ENCODE data around the gene HACD2. TPM values are rescaled to one million over a fixed set of nuclear protein-coding genes. Genes with fewer than 3 reads are reported as not detected.

HACD2 gene
- polyA plus RNA-seq, 4 donors, result 15.1 to 51.3 (median 22.7) TPM

GRCh38 chr3:123447749-123448517 lies 136.9 kb downstream of the HACD2 start:
- H3K4me1 ChIP-seq (ENCODE audit: control insufficient read depth in 3 of 3, insufficient read depth in 2 of 3, low read depth in 1 of 3, low read length in 2 of 3), result peaks cover 0 to 23% (median 0%) of the 10 kb centered on the region in 3 donors
- peaks cover 0 to 3% (median 0%) of the 10 kb centered on the region in 3 donors for H3K36me3 ChIP-seq (ENCODE audit: control insufficient read depth in 3 of 3, insufficient read depth in 2 of 3, low read depth in 1 of 3, low read length in 3 of 3)
- WGBS, 3 donors, result 14 to 24% (median 20%) methylated on average over 67 to 110 of the region's 110 CpGs
- no peak for FAIRE-seq
- peaks cover 14 to 26% (median 16%) of the 10 kb centered on the region in 3 donors for H3K27me3 ChIP-seq (ENCODE audit: control insufficient read depth in 3 of 3, insufficient read depth in 3 of 3, low read length in 3 of 3)
- no peaks in the 10 kb centered on the region for H3K9me3 ChIP-seq (ENCODE audit: control insufficient read depth in 2 of 2, insufficient read depth in 1 of 2, low read depth in 1 of 2, low read length in 1 of 2)
- peak overlapping the region in 1 of 3 donors; percentile 48 for H3K27ac ChIP-seq (ENCODE audit: low read depth in 1 of 3, low read length in 2 of 3)
- peak overlapping the region; percentile 19 to 57 (median 41) for H3K4me3 ChIP-seq (ENCODE audit: low read depth in 1 of 3, low read length in 3 of 3)
- DNase-seq, result peak; percentile 17 to 76

GRCh38 chr3:123447416-123447748 lies 137.5 kb downstream of the HACD2 start:
- peaks cover 0 to 5% (median 0%) of the 10 kb centered on the region in 3 donors for H3K36me3 ChIP-seq (ENCODE audit: control insufficient read depth in 3 of 3, insufficient read depth in 2 of 3, low read depth in 1 of 3, low read length in 3 of 3)
- H3K27me3 ChIP-seq (ENCODE audit: control insufficient read depth in 3 of 3, insufficient read depth in 3 of 3, low read length in 3 of 3), result peaks cover 14 to 26% (median 16%) of the 10 kb centered on the region in 3 donors
- no peaks in the 10 kb centered on the region for H3K9me3 ChIP-seq (ENCODE audit: control insufficient read depth in 2 of 2, insufficient read depth in 1 of 2, low read depth in 1 of 2, low read length in 1 of 2)
- no peak for DNase-seq
- WGBS, 3 donors, result 88 to 95% (median 95%) methylated on average over 27 of the region's 27 CpGs
- peaks cover 0 to 23% (median 0%) of the 10 kb centered on the region in 3 donors for H3K4me1 ChIP-seq (ENCODE audit: control insufficient read depth in 3 of 3, insufficient read depth in 2 of 3, low read depth in 1 of 3, low read length in 2 of 3)
- FAIRE-seq, result no peak
- peak overlapping the region in 1 of 3 donors; percentile 20 for H3K4me3 ChIP-seq (ENCODE audit: low read depth in 1 of 3, low read length in 3 of 3)
- peak overlapping the region in 1 of 3 donors; percentile 39 for H3K27ac ChIP-seq (ENCODE audit: low read depth in 1 of 3, low read length in 2 of 3)

GRCh38 chr3:123446610-123447109 lies 138.2 kb downstream of the HACD2 start:
- Histone ChIP-seq H3K36me3 (ENCODE audit: control insufficient read depth in 3 of 3, insufficient read depth in 2 of 3, low read depth in 1 of 3, low read length in 3 of 3) (peaks cover 0 to 5% (median 0%) of the 10 kb centered on the region in 3 donors), H3K4me1 (ENCODE audit: control insufficient read depth in 3 of 3, insufficient read depth in 2 of 3, low read depth in 1 of 3, low read length in 2 of 3) (peaks cover 0 to 23% (median 0%) of the 10 kb centered on the region in 3 donors), H3K27ac (ENCODE audit: low read depth in 1 of 3, low read length in 2 of 3) (peak overlapping the region in 1 of 3 donors; percentile 43), H3K27me3 (ENCODE audit: control insufficient read depth in 3 of 3, insufficient read depth in 3 of 3, low read length in 3 of 3) (peaks cover 14 to 26% (median 16%) of the 10 kb centered on the region in 3 donors), H3K4me3 (ENCODE audit: low read depth in 1 of 3, low read length in 3 of 3) (peak overlapping the region in 2 of 3 donors; percentile 3 to 20), H3K9me3 (ENCODE audit: control insufficient read depth in 2 of 2, insufficient read depth in 1 of 2, low read depth in 1 of 2, low read length in 1 of 2) (no peaks in the 10 kb centered on the region)
- no peak for DNase-seq
- 81 to 89% (median 88%) methylated on average over 6 of the region's 6 CpGs for WGBS, 3 donors
- no peak for FAIRE-seq

GRCh38 chr3:123446210-123446609 lies 138.6 kb downstream of the HACD2 start:
- FAIRE-seq, result no peak
- no peak for DNase-seq
- H3K9me3 ChIP-seq (ENCODE audit: control insufficient read depth in 2 of 2, insufficient read depth in 1 of 2, low read depth in 1 of 2, low read length in 1 of 2), result no peaks in the 10 kb centered on the region
- peaks cover 14 to 26% (median 16%) of the 10 kb centered on the region in 3 donors for H3K27me3 ChIP-seq (ENCODE audit: control insufficient read depth in 3 of 3, insufficient read depth in 3 of 3, low read length in 3 of 3)
- peaks cover 0 to 5% (median 0%) of the 10 kb centered on the region in 3 donors for H3K36me3 ChIP-seq (ENCODE audit: control insufficient read depth in 3 of 3, insufficient read depth in 2 of 3, low read depth in 1 of 3, low read length in 3 of 3)
- H3K27ac ChIP-seq (ENCODE audit: low read depth in 1 of 3, low read length in 2 of 3), result no peak overlapping the region
- 73 to 87% (median 81%) methylated on average over 2 of the region's 2 CpGs for WGBS, 3 donors
- peak overlapping the region in 1 of 3 donors; percentile 20 for H3K4me3 ChIP-seq (ENCODE audit: low read depth in 1 of 3, low read length in 3 of 3)
- peaks cover 0 to 18% (median 0%) of the 10 kb centered on the region in 3 donors for H3K4me1 ChIP-seq (ENCODE audit: control insufficient read depth in 3 of 3, insufficient read depth in 2 of 3, low read depth in 1 of 3, low read length in 2 of 3)

- no peak overlapping the region for H3K4me3 ChIP-seq (ENCODE audit: low read depth in 1 of 3, low read length in 3 of 3)
- no peaks in the 10 kb centered on the region for H3K9me3 ChIP-seq (ENCODE audit: control insufficient read depth in 2 of 2, insufficient read depth in 1 of 2, low read depth in 1 of 2, low read length in 1 of 2)
- WGBS, 3 donors, result 32 to 51% (median 48%) methylated on average over 2 of the region's 2 CpGs
- no peak for FAIRE-seq
- H3K36me3 ChIP-seq (ENCODE audit: control insufficient read depth in 3 of 3, insufficient read depth in 2 of 3, low read depth in 1 of 3, low read length in 3 of 3), result peaks cover 0 to 5% (median 0%) of the 10 kb centered on the region in 3 donors
- DNase-seq, result no peak
- peaks cover 14 to 24% (median 16%) of the 10 kb centered on the region in 3 donors for H3K27me3 ChIP-seq (ENCODE audit: control insufficient read depth in 3 of 3, insufficient read depth in 3 of 3, low read length in 3 of 3)
- no peak overlapping the region for H3K27ac ChIP-seq (ENCODE audit: low read depth in 1 of 3, low read length in 2 of 3)
- H3K4me1 ChIP-seq (ENCODE audit: control insufficient read depth in 3 of 3, insufficient read depth in 2 of 3, low read depth in 1 of 3, low read length in 2 of 3), result peaks cover 0 to 14% (median 0%) of the 10 kb centered on the region in 3 donors
Observed at GRCh38 chr3:123445702-123446101, 139.2 kb downstream of the HACD2 start.

- H3K27me3 ChIP-seq (ENCODE audit: control insufficient read depth in 3 of 3, insufficient read depth in 3 of 3, low read length in 3 of 3), result peaks cover 10 to 18% (median 16%) of the 10 kb centered on the region in 3 donors
- DNase-seq (no peak), FAIRE-seq (no peak)
- H3K4me1 ChIP-seq (ENCODE audit: control insufficient read depth in 3 of 3, insufficient read depth in 2 of 3, low read depth in 1 of 3, low read length in 2 of 3), result peaks cover 0 to 5% (median 0%) of the 10 kb centered on the region in 3 donors
- H3K9me3 ChIP-seq (ENCODE audit: control insufficient read depth in 2 of 2, insufficient read depth in 1 of 2, low read depth in 1 of 2, low read length in 1 of 2), result no peaks in the 10 kb centered on the region
- H3K27ac ChIP-seq (ENCODE audit: low read depth in 1 of 3, low read length in 2 of 3), result no peak overlapping the region
- WGBS, 3 donors, result 60 to 72% (median 67%) methylated on average over 1 of the region's 1 CpG
- no peak overlapping the region for H3K4me3 ChIP-seq (ENCODE audit: low read depth in 1 of 3, low read length in 3 of 3)
- peaks cover 0 to 5% (median 0%) of the 10 kb centered on the region in 3 donors for H3K36me3 ChIP-seq (ENCODE audit: control insufficient read depth in 3 of 3, insufficient read depth in 2 of 3, low read depth in 1 of 3, low read length in 3 of 3)
Observed at GRCh38 chr3:123444744-123445143, 140.1 kb downstream of the HACD2 start.

GRCh38 chr3:123444023-123444422 lies 140.8 kb downstream of the HACD2 start:
- H3K27me3 ChIP-seq (ENCODE audit: control insufficient read depth in 3 of 3, insufficient read depth in 3 of 3, low read length in 3 of 3), result peaks cover 10 to 16% (median 14%) of the 10 kb centered on the region in 3 donors
- H3K4me1 ChIP-seq (ENCODE audit: control insufficient read depth in 3 of 3, insufficient read depth in 2 of 3, low read depth in 1 of 3, low read length in 2 of 3), result peaks cover 0 to 4% (median 0%) of the 10 kb centered on the region in 3 donors
- H3K4me3 ChIP-seq (ENCODE audit: low read depth in 1 of 3, low read length in 3 of 3), result no peak overlapping the region
- peaks cover 0 to 5% (median 0%) of the 10 kb centered on the region in 3 donors for H3K36me3 ChIP-seq (ENCODE audit: control insufficient read depth in 3 of 3, insufficient read depth in 2 of 3, low read depth in 1 of 3, low read length in 3 of 3)
- no peak overlapping the region for H3K27ac ChIP-seq (ENCODE audit: low read depth in 1 of 3, low read length in 2 of 3)
- no peak for DNase-seq
- FAIRE-seq, result no peak
- H3K9me3 ChIP-seq (ENCODE audit: control insufficient read depth in 2 of 2, insufficient read depth in 1 of 2, low read depth in 1 of 2, low read length in 1 of 2), result no peaks in the 10 kb centered on the region
- WGBS, 3 donors, result 68 to 72% (median 68%) methylated on average over 6 of the region's 6 CpGs

- WGBS, 3 donors, result 78 to 85% (median 79%) methylated on average over 7 of the region's 7 CpGs
- no peaks in the 10 kb centered on the region for H3K9me3 ChIP-seq (ENCODE audit: control insufficient read depth in 2 of 2, insufficient read depth in 1 of 2, low read depth in 1 of 2, low read length in 1 of 2)
- no peak overlapping the region for H3K27ac ChIP-seq (ENCODE audit: low read depth in 1 of 3, low read length in 2 of 3)
- H3K36me3 ChIP-seq (ENCODE audit: control insufficient read depth in 3 of 3, insufficient read depth in 2 of 3, low read depth in 1 of 3, low read length in 3 of 3), result peaks cover 0 to 5% (median 0%) of the 10 kb centered on the region in 3 donors
- FAIRE-seq (no peak), DNase-seq (no peak)
- no peaks in the 10 kb centered on the region for H3K4me1 ChIP-seq (ENCODE audit: control insufficient read depth in 3 of 3, insufficient read depth in 2 of 3, low read depth in 1 of 3, low read length in 2 of 3)
- H3K27me3 ChIP-seq (ENCODE audit: control insufficient read depth in 3 of 3, insufficient read depth in 3 of 3, low read length in 3 of 3), result peaks cover 5 to 12% (median 8%) of the 10 kb centered on the region in 3 donors
- no peak overlapping the region for H3K4me3 ChIP-seq (ENCODE audit: low read depth in 1 of 3, low read length in 3 of 3)
Observed at GRCh38 chr3:123442908-123443307, 141.9 kb downstream of the HACD2 start.

Data from small intestine (tissue), 7 donors.